ENCODE results near the gene NMNAT2. TPM values are rescaled to one million over a fixed set of nuclear protein-coding genes. Genes with fewer than 3 reads are reported as not detected.

The NMNAT2 gene
- total RNA-seq, 1 experiment from 2014 or later, result 11.4 TPM

DNA sequence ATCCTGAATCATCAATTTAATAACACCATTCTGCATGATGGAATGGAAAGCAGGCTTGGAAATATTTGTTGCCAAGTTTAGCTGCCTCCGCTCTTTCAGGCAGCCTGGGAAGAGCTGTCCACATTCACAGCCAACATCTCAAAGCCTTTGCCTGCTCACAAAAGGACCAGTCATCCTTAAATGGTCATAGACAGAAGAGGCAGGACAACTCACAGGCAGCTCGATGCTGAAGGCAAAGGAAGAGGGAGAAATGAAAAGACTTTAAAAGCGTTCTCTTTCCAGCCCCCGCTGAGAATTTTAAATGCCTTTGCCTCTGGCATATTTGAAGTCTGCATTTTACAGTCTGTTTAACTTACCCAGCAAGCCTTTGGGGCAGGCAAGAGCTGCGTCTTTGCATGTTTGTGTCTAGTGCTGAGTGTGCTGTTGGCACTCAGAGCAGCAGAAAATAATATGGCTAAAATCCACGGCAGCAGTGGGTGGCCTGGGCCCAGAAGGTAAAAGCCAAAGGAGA, 68.9 kb downstream of the NMNAT2 start:
- Histone ChIP-seq H2BK5ac (ENCODE audit: insufficient read length, low read length) (no peak overlapping the region), H3K23me2 (ENCODE audit: insufficient read length, low read depth, low read length, poor library complexity, severe bottlenecking) (no peaks in the 10 kb centered on the region), H3K9ac (ENCODE audit: extremely low read depth, insufficient read length, low read length) (no peak overlapping the region), H3K27me3 (ENCODE audit: insufficient read depth, low read length) (no peaks in the 10 kb centered on the region), H2BK20ac (ENCODE audit: low read depth, low read length, poor library complexity, severe bottlenecking) (no peak overlapping the region), H4K91ac (ENCODE audit: insufficient read length, low read depth, low read length) (no peak overlapping the region), H3K23ac (ENCODE audit: insufficient read length, low read depth, low read length) (no peak overlapping the region), H4K5ac (ENCODE audit: insufficient read length, low read depth, low read length) (no peak overlapping the region), H3K9me3 (ENCODE audit: control insufficient read depth, low read depth, low read length) (no peaks in the 10 kb centered on the region), H3K14ac (ENCODE audit: insufficient read depth, low read length) (no peak overlapping the region), H3K4me2 (ENCODE audit: insufficient read depth, insufficient read length, low read length) (no peak overlapping the region), H2AFZ (ENCODE audit: low read length) (no peak overlapping the region), H3K79me2 (ENCODE audit: insufficient read depth, low read length) (no peaks in the 10 kb centered on the region), H2BK15ac (ENCODE audit: low read depth, low read length) (no peak overlapping the region), H3K27ac (ENCODE audit: insufficient read length, low read depth, low read length) (no peak overlapping the region), H2AK5ac (ENCODE audit: insufficient read length, low read length) (no peak overlapping the region), H3K56ac (ENCODE audit: insufficient read length, low read depth, low read length) (no peak overlapping the region), H3T11ph (ENCODE audit: low read length) (no peak overlapping the region), H3K79me1 (ENCODE audit: insufficient read depth, low read depth, low read length, poor library complexity, severe bottlenecking) (no peaks in the 10 kb centered on the region), H3K18ac (ENCODE audit: insufficient read length, low read depth, low read length) (no peak overlapping the region), H3K4me1 (ENCODE audit: insufficient read depth, low read length) (peaks cover 19% of the 10 kb centered on the region; the same call in 1 of the 2 replicates), H4K8ac (replicated peaks; ENCODE audit: insufficient read length, low read depth, low read length) (no peak overlapping the region), H3K4ac (ENCODE audit: low read depth, low read length) (no peak overlapping the region; the same call in 1 of the 2 replicates), H2BK12ac (ENCODE audit: insufficient read length, low read depth, low read length) (no peak overlapping the region), H4K20me1 (ENCODE audit: control insufficient read depth, insufficient read depth, insufficient read length) (no peaks in the 10 kb centered on the region), H2BK120ac (ENCODE audit: low read depth, low read length, poor library complexity, severe bottlenecking) (no peak overlapping the region)
- Mint-ChIP-seq H3K9me3 (no peaks in the 10 kb centered on the region), H3K27ac (peak overlapping the region in 1 of 3 experiments; percentile 16; a peak in 1 of 7 replicates), H3K27me3 (ENCODE audit: low read depth) (no peaks in the 10 kb centered on the region), H3K4me3 (no peak overlapping the region), H3K36me3 (ENCODE audit: insufficient read depth in 1 of 3, low read depth in 3 of 3) (no peaks in the 10 kb centered on the region), H3K4me1 (peaks cover 26 to 27% of the 10 kb centered on the region in 2 experiments)
- DNase-seq, result no peak
- WGBS (ENCODE audit: extremely low coverage, insufficient read length, low lambda C conversion rate), result no CpG with 5 or more reads among the region's 6 CpGs
- no peak for TF ChIP-seq CTCF (conservative IDR thresholded peaks at IDR 0.05)
